ENCODE measurements around the gene CD8B2. TPM values are rescaled to one million over a fixed set of nuclear protein-coding genes. Genes with fewer than 3 reads are reported as not detected.
A peak's percentile ranks its signal among the peaks of the same experiment; 100 is the strongest.
"Not testable (repeated sequence)": the region's sequence is repeated elsewhere in the genome, so short reads cannot be mapped to it uniquely, and the experiment has no call there.

The CD8B2 gene
- total RNA-seq, 1 donor from 2014 or later = 0.09 TPM

DNA sequence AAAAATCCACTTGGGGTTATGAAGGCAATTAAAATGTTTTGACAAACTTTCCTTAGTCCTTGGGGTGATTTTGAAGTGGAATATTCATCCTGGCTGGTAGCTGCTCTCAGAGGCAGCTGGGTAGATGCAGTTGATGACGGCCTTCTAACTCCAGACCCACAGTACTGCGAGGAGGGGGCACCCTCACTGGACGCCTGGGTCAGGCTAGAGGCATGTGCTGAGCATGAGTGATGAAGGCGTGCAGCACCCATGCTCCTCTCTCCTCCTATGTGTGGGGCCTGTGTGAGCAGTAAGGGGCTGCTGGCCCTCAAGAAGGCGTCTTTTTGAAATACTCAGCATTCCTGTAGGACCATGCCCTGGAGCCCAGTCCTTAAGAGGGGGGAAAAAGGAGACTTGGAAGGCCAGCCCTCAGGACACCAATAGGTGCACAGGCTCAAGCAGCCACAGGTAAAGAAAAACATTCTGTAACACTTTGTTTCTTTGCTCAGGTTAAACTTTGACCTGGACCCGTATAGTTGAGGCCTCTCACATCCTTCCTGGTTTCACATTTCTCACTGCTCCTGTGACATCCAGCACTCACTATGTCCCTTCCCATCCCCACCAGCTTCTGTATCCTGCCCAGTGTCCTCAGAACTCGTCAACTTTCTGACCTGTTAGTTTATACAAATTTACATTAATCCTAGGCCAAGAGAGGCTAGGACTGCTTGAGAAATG lies 64.4 kb downstream of the CD8B2 start:
- no peak for DNase-seq (ENCODE audit: low spot score)

DNA sequence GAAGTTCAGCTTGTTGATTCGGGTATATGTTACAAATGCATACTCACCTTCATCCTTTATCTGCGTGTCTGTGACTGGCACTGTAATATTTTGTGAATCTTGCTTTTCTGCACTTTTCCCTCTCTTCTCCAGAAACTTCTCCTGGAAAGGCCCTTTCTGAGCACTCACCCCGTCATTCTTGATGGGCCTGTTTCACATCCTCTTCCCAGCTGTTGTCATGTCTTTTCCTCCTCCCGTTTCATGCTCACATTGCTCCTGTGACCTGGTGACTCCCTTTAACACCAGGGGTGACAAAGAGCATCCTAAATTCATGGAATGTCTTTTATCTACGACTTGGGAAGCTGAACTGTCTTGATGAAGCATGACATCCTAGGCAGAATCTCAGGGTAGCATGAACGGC lies 65.8 kb downstream of the CD8B2 start:
- DNase-seq (ENCODE audit: low spot score) = no peak

DNA sequence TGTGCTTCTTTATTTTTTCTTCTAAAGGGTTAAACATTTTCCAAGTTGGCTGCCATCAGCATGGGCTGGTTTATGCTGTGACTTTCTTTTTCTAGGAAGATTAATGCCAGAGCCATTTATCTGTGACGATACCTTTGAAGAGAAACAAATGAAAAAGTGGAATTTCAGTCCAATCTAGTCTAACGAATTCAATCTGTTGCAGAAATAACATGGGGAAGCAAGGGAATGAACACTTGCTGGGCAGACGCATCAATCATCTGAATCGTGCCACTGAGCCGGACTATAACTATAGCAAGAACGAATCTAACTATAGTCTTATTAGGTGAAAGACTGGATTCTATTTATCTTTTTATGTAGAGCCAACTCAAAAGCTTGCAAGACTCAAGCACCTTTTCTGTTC lies 66.2 kb downstream of the CD8B2 start:
- no peak for DNase-seq (ENCODE audit: low spot score)

DNA sequence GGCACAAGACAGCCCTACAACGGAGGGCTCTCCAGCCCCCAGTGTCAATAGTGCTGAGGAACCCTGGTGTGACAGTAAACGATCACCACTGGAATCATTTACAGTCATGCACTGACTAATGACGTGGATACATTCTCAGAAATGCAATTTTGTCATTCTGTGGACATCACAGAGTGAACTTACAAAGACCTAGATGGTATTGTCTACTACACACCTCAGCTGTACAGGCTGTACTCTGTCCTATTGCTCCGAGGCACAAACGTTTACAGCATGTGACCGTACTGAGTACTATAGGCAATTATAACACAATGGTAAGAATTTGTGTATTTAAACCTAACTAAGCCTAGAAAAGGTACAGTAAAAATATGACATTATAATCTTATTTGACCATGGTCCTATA lies 67.2 kb downstream of the CD8B2 start:
- DNase-seq (ENCODE audit: low spot score) = no peak

DNA sequence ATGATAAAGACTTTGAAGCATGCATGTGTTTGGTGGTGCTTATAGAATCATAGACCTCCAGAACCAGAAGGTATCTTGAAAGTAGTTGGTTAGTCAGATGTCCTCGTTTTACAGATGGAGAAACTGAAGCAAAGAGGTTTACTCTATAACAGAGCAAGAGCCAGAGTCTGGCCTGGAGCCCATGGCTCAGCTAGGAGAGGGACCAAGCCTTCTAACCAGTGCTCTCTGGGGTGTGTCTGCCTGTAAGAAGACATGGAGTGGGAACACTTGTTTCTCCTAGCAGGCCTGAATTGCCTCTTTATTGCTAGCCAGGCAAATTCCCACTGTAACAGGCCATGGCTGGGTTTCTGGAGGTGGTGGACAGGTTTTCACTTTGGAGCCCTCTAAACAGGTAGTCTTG lies 67.9 kb downstream of the CD8B2 start:
- no peak for DNase-seq (ENCODE audit: low spot score)

DNA sequence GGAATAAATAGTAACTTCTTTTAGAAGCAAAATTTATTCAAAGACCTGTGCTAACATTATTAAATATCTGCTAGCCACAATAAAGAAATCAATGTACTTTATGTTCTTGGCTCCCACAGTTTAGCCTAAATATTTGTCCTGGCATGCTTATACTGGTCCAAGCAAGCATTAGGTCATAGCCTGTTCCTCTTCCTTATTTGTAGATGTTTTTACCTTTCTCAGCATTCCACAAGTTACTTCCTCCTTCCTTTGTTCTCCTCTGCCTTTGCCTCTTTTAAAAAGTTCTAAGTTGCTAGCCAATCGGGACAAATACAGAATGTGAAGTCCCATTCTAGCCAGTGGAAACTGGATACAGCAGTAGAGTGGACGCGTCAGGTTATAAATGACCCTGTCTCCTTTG lies 72.6 kb downstream of the CD8B2 start:
- not testable (repeated sequence) for DNase-seq (ENCODE audit: low spot score)

DNA sequence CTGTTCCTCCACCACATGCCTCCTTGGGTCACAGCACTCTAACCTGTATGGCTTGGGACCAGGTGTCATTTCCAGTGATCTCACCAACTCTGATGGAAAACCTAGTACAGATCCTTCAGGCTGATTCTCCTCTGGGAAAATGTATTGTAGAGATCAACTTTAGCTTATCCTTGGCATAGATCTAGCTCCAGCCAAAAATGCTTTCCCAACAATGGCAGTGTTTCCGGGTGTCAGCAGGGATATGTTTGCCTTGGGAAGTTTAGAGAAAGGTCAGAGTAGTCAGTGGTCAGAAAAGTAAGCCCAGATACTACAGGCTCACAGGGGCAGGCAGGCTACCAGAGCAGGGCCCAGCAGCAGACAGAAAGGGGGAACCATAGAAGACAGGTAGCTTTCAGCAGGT lies 73.6 kb downstream of the CD8B2 start:
- DNase-seq (ENCODE audit: low spot score) = no peak

DNA sequence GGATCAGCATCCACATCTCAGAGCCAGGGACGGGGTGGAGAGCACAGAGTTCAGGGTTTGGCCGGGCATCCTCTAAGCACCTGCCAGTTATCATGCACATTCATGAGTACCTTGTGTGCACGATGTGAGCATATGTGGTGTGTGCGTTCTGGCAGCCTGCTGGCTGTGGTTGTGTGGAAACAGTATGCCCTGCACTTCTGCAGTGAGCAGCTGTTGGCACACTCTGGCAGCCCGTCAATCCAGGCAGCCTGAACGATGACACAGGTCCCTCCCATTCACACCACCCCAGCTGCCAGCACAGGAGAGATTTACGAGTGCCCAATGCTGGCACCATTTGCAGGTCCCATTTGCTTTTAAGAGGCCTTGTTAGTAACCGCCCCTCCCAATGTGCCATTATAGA lies 74.2 kb downstream of the CD8B2 start:
- no peak for DNase-seq (ENCODE audit: low spot score)

DNA sequence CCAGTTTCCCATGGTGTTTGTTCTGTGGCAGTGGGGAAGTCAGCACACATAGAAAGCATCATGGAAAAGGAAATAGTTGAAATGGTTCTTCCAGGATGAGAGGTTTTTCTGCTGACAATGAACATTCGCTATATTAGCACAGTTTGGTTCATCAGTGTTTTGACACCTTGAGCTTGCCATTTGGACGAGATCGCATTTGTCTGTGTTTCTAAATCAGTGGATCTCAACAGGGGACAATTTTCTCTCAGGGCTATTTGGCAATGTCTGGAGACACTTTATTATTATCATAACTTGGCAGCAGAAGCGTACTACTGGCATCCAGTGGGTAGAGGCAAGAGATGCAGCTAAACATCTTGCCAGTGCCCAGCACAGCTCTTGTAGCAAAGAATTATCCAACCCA lies 74.6 kb downstream of the CD8B2 start:
- DNase-seq (ENCODE audit: low spot score) = no peak

DNA sequence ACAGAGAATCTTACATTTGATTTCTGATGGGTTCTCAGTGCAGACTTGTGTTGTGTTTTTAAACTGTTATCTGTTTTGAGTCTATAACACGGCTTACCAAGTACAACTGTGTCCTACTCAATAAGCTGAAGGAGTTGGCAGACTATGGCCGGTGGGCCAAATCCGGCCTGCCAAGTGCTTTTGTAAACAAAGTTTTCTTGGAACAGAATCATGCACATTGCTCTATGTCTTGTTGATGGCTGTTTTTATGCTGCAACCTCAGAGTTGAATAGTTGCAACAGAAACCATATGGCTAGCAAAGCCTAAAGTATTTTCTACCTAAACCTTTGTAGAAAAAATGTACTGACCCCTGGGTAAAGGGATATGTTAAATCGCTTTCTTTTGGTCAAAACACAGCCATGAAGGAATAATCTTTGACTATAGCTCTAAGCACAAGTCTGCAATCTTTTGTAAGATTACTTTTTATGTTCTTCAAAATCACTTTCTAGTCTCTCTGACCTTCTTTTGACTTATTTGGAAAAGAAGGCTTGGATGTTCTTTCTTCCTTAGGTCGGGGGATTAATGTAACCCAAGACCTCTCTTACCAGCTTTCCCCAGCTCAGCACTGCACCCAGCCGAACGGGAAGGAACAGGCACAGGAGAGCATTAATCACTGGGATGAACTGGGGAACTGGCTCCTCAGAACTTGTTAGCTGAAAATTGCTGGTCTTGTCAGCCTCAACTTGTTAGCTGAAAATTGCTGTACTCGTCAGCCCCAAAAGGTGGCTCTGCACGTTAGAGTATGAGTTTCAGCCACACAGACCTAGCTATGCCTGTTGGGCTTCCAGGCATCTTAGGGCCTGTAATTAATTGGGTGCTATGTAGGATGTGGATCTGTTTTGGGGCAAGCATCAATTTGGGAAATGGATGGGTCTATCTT lies 75.4 kb downstream of the CD8B2 start:
- DNase-seq (ENCODE audit: low spot score) = no peak

DNA sequence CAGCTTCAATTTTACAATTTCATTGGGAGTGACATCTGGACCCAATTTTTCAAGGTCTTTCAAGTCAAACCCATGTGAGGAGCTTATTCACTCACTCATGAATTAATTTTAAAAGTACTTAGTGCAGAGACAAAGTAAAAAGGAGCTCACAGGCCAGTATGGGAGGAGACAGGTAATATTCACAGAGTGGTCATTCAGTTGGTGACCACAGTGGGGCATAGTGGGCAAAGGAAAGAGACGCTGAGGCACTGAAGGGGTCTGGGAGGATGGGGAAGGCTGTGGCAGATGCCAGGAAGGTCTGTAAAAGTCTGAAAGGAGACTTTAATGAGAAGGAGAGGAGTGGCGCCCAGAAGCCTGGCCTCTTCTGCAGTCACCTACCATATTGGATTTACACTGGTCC lies 76.0 kb downstream of the CD8B2 start:
- no peak for DNase-seq (ENCODE audit: low spot score)

DNA sequence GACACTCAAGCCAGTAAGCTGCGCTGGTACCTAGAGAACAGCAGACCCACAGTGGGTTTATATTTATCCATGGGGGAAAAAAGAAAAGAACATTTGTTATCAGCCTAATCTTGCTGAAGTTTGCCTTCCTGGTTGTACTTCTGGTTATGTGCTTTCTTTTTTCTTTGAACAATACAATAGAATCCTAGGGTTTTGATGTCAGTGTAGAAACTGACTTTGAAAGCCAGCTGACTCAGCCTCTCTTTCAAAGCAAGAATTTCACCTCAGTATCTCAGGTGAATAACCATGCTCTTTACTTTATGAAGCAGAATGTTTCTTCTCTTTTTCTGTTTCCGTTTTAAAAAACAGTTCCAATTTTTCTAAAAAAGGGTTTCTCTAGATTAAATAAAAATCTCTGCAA lies 78.4 kb downstream of the CD8B2 start:
- DNase-seq (ENCODE audit: low spot score) = no peak

DNA sequence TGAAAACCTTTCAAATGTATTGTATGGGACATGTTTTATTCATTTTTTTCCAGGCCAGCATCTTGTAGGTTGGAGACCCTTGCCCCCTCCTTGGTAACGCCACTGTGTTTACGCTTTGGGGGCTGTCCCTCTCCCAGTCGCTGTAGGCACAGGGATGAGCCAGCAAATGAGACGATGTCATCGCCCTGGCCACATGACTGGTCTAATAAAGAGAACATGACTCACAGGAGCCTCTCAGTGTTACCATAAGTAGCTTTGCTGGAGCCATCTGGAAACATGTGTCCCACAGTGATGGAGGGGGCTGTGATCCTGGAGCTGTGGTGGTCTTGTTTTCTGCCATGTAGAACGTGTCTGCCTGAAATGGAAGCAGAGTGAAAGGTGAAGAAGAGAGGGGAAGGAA lies 78.9 kb downstream of the CD8B2 start:
- peak; percentile 25 for DNase-seq (ENCODE audit: low spot score)

DNA sequence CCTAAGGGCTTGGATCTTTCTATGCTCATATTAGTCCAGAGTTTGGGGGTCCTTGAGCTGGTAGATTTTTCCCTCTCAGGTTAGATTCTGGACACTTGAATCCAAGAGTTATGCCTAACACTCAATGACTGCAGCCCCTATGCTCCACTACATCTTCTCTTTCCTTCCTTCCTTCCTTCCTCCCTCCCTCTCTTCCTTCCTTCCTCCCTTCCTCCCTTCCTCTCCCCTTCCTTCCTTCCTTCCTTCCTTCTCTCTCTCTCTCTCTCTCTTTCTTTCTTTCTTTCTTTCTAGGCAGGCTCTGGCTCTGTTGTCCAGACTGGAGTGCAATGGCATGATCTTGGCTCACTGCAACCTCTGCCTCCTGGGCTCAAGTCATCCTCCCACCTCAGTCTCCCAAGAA lies 79.3 kb downstream of the CD8B2 start:
- not testable (repeated sequence) for DNase-seq (ENCODE audit: low spot score)

DNA sequence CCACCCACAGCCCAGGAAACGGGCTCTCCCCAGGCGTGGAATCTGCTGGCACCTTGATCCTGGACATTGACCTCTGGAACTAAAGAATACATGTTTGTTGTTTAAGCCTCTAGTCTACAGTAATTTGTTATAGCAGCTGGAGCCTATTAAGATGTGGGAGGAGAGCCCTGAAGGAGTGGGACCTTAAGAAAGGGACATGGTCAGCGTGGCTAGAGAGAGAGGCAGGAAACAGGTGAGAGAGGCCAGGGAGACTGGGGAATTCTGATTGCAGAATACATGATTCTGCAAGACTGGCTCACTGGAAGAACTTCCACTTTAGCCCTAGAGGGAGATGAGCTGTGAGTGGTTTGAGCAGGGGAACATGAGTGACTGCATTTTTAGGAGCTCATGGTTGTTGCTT lies 83.2 kb downstream of the CD8B2 start:
- no peak for DNase-seq (ENCODE audit: low spot score)

Other genes with a start within 250 kb of the CD8B2 start
- 0.14 TPM for gene RGPD3, start 19.0 kb upstream of the CD8B2 start, total RNA-seq

Measured in mucosa of gallbladder (tissue), 1 donor.